IgD-negative memory B cell (primary cell): ENCODE measurements around the gene EXOC3L4. TPM values are rescaled to one million over a fixed set of nuclear protein-coding genes. Genes with fewer than 3 reads are reported as not detected.

Experiments used
- H3K27ac Mint-ChIP-seq, 3 donors: one replicate each; pipeline ENCODE4 v1.8.0; 2020 to 2022; ENCODE audit warnings: mild to moderate bottlenecking in 3 of 3, mixed read lengths in 3 of 3, moderate library complexity in 1 of 3
- H3K27me3 Mint-ChIP-seq: one replicate; pipeline ENCODE4 v1.8.0; 2021; ENCODE audit warnings: mixed read lengths
- H3K36me3 Mint-ChIP-seq: one replicate; pipeline ENCODE4 v1.8.0; 2020; ENCODE audit warnings: mild to moderate bottlenecking, mixed read lengths
- H3K4me1 Mint-ChIP-seq, 3 donors: one replicate each; pipeline ENCODE4 v1.8.0; 2020 to 2022; ENCODE audit warnings: mixed read lengths in 3 of 3, mild to moderate bottlenecking in 1 of 3
- H3K4me3 Mint-ChIP-seq, 4 donors: one replicate each; pipeline ENCODE4 v1.8.0; 2020 to 2022; ENCODE audit warnings: mild to moderate bottlenecking in 4 of 4, mixed read lengths in 4 of 4, moderate library complexity in 3 of 4
- H3K9me3 Mint-ChIP-seq, 3 donors: one replicate each; pipeline ENCODE4 v1.8.0; 2020 to 2021; ENCODE audit warnings: mixed read lengths in 3 of 3, mild to moderate bottlenecking in 1 of 3
- polyA plus RNA-seq: library from polyadenylated mRNA; unstranded; fragments of 300-500 nt; fragmentation: Illumina TruSeq; gene quantifications from one replicate; pipeline ENCODE4 v1.2.3, GENCODE V29; 2021

The EXOC3L4 gene
- polyA plus RNA-seq, 1 donor from 2014 or later: not detected

DNA sequence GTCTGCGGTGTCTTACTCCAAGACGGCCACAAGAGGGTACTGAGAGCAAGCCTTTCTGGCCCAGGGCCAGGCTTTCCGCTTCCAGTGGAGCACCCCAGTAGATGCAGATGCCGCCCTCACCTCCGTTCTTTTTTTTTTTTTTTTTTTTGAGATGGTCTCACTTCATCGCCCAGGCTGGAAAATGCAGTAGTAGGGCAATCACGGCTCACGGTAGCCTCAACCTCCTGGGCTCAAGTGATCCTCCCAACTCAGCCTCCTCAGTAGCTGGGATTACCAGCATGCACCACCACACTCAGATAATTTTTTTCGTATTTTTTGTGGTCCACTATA is 16.1 kb upstream of the EXOC3L4 start:
- H3K9me3 Mint-ChIP-seq: no peaks in the 10 kb centered on the region
- H3K4me3 Mint-ChIP-seq: peak overlapping the region in 1 of 4 donors; percentile 30
- H3K36me3 Mint-ChIP-seq: no peaks in the 10 kb centered on the region
- peaks cover 0 to 4% (median 0%) of the 10 kb centered on the region in 3 donors for H3K4me1 Mint-ChIP-seq
- H3K27me3 Mint-ChIP-seq: no peaks in the 10 kb centered on the region
- no peak overlapping the region for H3K27ac Mint-ChIP-seq

GRCh38 chr14:103078860-103079587 is 15.5 kb upstream of the EXOC3L4 start:
- H3K4me1 Mint-ChIP-seq: peaks cover 0 to 4% (median 0%) of the 10 kb centered on the region in 3 donors
- no peaks in the 10 kb centered on the region for H3K9me3 Mint-ChIP-seq
- H3K27me3 Mint-ChIP-seq: no peaks in the 10 kb centered on the region
- H3K4me3 Mint-ChIP-seq: no peak overlapping the region
- no peak overlapping the region for H3K27ac Mint-ChIP-seq
- H3K36me3 Mint-ChIP-seq: no peaks in the 10 kb centered on the region

GRCh38 chr14:103081951-103082350 is 12.6 kb upstream of the EXOC3L4 start:
- H3K27me3 Mint-ChIP-seq: peaks cover 7% of the 10 kb centered on the region
- no peaks in the 10 kb centered on the region for H3K4me1 Mint-ChIP-seq
- H3K27ac Mint-ChIP-seq: no peak overlapping the region
- H3K36me3 Mint-ChIP-seq: no peaks in the 10 kb centered on the region
- no peaks in the 10 kb centered on the region for H3K9me3 Mint-ChIP-seq
- no peak overlapping the region for H3K4me3 Mint-ChIP-seq

DNA sequence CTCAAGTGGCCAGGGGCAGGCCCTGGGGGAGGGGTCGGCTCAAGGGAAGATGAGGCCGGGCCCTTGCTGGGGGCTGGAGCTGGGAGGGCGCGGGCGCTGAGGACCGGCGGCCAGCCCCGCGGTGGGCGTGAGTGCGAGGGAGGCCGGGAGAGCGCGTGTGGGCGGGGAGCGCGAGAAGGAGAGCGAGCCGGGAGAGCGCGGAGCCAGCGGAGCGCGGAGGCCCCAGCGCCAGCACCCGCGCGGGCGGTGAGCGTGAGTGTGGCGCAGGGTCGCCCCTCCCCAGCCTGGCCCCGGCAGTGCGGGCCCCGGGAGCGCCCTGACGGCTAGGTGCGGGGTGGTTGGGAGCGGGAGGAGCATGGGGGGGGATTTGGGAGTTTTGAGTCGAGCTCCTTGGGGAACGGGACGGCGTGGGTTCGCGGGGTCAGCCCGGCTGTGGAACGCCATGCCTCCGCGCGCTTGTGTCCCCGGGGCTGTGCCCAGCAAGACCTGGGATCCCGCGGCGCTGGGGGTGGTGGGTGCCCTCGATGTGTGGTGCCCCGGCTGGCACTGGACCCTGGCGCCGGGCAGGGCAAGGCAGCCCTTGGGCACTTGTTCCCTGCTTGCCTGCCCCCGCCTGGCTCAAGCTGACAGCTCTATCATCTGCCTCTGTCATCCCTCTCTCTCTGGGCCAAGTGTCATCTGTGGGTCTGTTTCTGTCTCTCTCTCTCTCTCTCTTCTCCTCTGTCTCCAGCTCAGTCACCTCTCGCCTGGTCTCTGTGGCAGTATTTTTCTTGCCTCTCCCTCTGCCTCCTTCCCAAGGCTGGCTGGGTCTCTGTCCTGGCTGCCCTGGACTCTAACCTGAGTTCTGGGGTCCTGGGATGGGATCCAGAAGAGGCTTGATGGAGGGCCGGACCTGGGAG is 10.3 kb upstream of the EXOC3L4 start, which contains the start of gene LBHD2:
TSS of gene LBHD2 (plus strand) at position 190 of the 899 bp plus-strand sequence. CDS start 1,803 bp downstream, outside the sequence.
- no peaks in the 10 kb centered on the region for H3K9me3 Mint-ChIP-seq
- peaks cover 7% of the 10 kb centered on the region for H3K27me3 Mint-ChIP-seq
- H3K4me3 Mint-ChIP-seq: no peak within 1 kb of the TSS
- no peak within 1 kb of the TSS for H3K27ac Mint-ChIP-seq
- no peaks in the 10 kb centered on the region for H3K4me1 Mint-ChIP-seq
- no peaks in the 10 kb centered on the region for H3K36me3 Mint-ChIP-seq

GRCh38 chr14:103085106-103086091 is 9.1 kb upstream of the EXOC3L4 start:
- H3K4me3 Mint-ChIP-seq: peak overlapping the region in 1 of 4 donors; percentile 19
- no peaks in the 10 kb centered on the region for H3K9me3 Mint-ChIP-seq
- H3K36me3 Mint-ChIP-seq: no peaks in the 10 kb centered on the region
- H3K4me1 Mint-ChIP-seq: no peaks in the 10 kb centered on the region
- H3K27ac Mint-ChIP-seq: no peak overlapping the region
- peaks cover 7% of the 10 kb centered on the region for H3K27me3 Mint-ChIP-seq

- H3K9me3 Mint-ChIP-seq: no peaks in the 10 kb centered on the region
- no peak overlapping the region for H3K27ac Mint-ChIP-seq
- H3K36me3 Mint-ChIP-seq: no peaks in the 10 kb centered on the region
- H3K4me3 Mint-ChIP-seq: peak overlapping the region in 1 of 4 donors; percentile 63
- peaks cover 7% of the 10 kb centered on the region for H3K27me3 Mint-ChIP-seq
- H3K4me1 Mint-ChIP-seq: no peaks in the 10 kb centered on the region
These were observed 7.7 kb upstream of the EXOC3L4 start for GRCh38 chr14:103086771-103087342.

- peaks cover 7% of the 10 kb centered on the region for H3K27me3 Mint-ChIP-seq
- no peaks in the 10 kb centered on the region for H3K9me3 Mint-ChIP-seq
- H3K4me1 Mint-ChIP-seq: no peaks in the 10 kb centered on the region
- H3K36me3 Mint-ChIP-seq: no peaks in the 10 kb centered on the region
- no peak overlapping the region for H3K4me3 Mint-ChIP-seq
- no peak overlapping the region for H3K27ac Mint-ChIP-seq
These were observed 7.1 kb upstream of the EXOC3L4 start for GRCh38 chr14:103087343-103087835.

DNA sequence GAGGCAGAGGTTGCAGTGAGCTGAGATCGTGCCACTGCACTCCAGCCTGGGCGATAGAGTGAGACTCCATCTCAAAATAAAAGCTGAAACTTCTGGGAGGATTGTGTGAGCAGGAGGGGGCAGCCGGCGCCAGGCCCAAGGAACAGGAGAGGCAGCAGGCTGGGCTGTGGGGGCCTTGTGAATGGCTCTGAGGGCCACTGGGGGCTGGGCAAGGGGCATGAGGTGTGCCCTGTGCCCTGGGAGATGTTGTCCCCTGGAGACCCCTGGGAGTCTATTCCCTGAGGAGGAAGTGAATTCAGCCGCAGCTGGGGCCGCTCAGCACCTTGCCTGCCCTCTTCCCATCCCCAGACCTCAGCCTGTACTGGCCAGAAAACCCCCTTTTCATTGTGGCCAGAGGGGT is 5.6 kb upstream of the EXOC3L4 start:
- H3K27me3 Mint-ChIP-seq: peaks cover 7% of the 10 kb centered on the region

DNA sequence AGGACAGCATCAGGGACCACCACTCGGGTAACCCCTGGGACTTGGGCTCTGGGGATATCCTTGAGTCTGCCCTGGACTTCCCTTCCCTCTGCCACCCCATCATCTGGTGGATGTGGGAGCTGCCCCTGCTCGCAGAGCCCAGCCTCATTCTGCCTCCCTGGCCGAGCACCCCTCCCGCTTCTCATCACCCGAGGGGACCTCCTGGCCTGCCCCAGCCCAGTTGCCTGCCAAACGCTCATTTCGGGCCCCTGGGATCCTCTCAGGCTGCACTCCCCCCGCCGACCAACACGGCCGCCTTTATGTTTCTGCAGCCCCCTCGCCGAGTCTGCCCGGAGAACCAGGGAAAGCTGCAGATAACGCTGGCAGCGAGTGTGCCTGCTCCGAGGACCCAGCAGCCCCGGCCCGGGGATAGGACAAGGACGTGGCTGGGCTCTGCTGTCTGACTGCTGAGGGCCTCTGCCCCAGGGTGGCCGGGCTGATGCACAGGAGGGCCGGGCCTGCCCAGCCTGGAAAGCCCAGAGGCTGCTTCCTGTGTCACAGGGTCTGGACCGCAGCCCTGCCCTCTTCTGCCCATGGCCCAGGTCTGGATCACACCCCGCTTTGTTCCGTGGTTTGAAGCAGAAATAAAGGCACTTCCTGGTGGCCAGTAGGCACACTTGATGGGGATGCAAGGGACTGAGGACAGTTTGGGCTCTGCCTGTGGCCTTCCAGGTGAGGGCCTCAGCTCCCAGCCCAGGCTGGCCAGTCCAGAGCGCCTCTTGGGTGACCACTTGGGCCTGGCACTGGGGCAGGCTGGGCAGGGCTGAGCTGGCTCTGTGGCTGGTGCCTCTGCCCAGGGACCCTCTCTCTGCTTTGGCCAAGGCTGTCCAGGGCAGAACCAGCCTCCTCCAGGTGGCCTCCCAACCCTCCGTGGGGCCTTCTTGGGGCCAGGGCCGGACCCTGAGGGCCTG is 4.9 kb upstream of the EXOC3L4 start:
- Mint-ChIP-seq H3K9me3 (no peaks in the 10 kb centered on the region), H3K4me1 (peaks cover 0 to under 1% (median 0%) of the 10 kb centered on the region in 3 donors), H3K36me3 (no peaks in the 10 kb centered on the region), H3K27ac (no peak overlapping the region), H3K4me3 (no peak overlapping the region), H3K27me3 (peaks cover 4% of the 10 kb centered on the region)

More for the DNA sequence above, 5.6 kb upstream of the EXOC3L4 start:
- H3K4me3 Mint-ChIP-seq: no peak overlapping the region
- no peaks in the 10 kb centered on the region for H3K9me3 Mint-ChIP-seq
- H3K36me3 Mint-ChIP-seq: no peaks in the 10 kb centered on the region
- H3K4me1 Mint-ChIP-seq: no peaks in the 10 kb centered on the region
- H3K27ac Mint-ChIP-seq: no peak overlapping the region

DNA sequence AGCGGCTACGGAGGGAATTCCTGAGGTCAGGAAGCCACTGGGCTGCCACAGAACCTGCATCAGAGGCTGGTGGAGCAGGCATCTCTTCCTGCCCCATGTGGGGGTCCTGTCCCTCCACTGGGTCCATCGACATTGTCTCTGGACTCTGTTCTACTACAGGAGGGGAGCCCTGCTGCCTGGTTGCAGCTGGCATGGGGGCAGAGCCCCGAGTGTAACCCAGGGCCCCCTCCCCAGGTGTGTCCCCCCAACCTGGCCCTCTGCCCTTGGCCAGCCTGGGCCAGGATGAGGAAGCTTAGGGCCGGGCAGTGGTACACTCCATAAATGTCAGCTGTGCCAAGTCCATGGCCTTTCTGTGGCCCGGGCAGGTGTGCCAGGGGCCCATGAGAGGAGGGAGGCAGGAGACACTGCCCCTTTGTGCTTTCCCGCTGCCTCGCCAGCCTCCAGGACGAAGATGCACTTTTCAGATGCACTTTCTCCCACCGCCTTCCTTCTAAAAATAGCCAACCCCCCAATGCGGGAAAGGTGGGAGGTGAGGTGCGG is 4.0 kb upstream of the EXOC3L4 start:
- Mint-ChIP-seq H3K4me1 (peaks cover 0 to 2% (median 0%) of the 10 kb centered on the region in 3 donors), H3K4me3 (peak overlapping the region in 3 of 4 donors; percentile 63 to 67 (median 63)), H3K36me3 (no peaks in the 10 kb centered on the region), H3K27me3 (peaks cover 1% of the 10 kb centered on the region), H3K9me3 (no peaks in the 10 kb centered on the region), H3K27ac (no peak overlapping the region)

- peak overlapping the region in 3 of 4 donors; percentile 63 to 67 (median 63) for H3K4me3 Mint-ChIP-seq
- H3K27me3 Mint-ChIP-seq: no peaks in the 10 kb centered on the region
- peaks cover 0 to 7% (median 2%) of the 10 kb centered on the region in 3 donors for H3K4me1 Mint-ChIP-seq
- H3K36me3 Mint-ChIP-seq: no peaks in the 10 kb centered on the region
- H3K9me3 Mint-ChIP-seq: no peaks in the 10 kb centered on the region
- H3K27ac Mint-ChIP-seq: no peak overlapping the region
These were observed 3.3 kb upstream of the EXOC3L4 start for GRCh38 chr14:103091041-103091882.

GRCh38 chr14:103091883-103092222 is 2.7 kb upstream of the EXOC3L4 start:
- Mint-ChIP-seq H3K9me3 (no peaks in the 10 kb centered on the region), H3K36me3 (no peaks in the 10 kb centered on the region), H3K4me1 (peaks cover 0 to 8% (median 2%) of the 10 kb centered on the region in 3 donors), H3K4me3 (peak overlapping the region in 2 of 4 donors; percentile 60 to 65), H3K27ac (no peak overlapping the region), H3K27me3 (no peaks in the 10 kb centered on the region)
